WTC11 (cell line): Measurements from ENCODE around the gene RPS8. TPM values are rescaled to one million over a fixed set of nuclear protein-coding genes. Genes with fewer than 3 reads are reported as not detected.

ENCODE experiments used
- ATAC-seq: fragments of 200-7000 bp; cut with Tn5 transposase; 2 replicates; pipeline ENCODE4 v1.10.0; 2021; ENCODE audit warnings: mild to moderate bottlenecking, moderate library complexity
- CTCF ChIA-PET: fragments of 300-600 bp; sonication (Branson Sonifier 250); formaldehyde crosslinking; loops from one replicate; lab custom pipeline; 2021; ENCODE audit warnings: antibody characterized with exemption; lab: Charles Lee
- POLR2A ChIA-PET: fragments of 350-600 bp; sonication (Branson Sonifier 250); formaldehyde crosslinking; loops from one replicate; lab custom pipeline; 2021; ENCODE audit warnings: antibody characterized with exemption; lab: Charles Lee
- DNase-seq: peaks from one replicate; pipeline ENCODE4 v3.0.0; 2021; ENCODE audit warnings: low spot score
- H3K27ac Mint-ChIP-seq: 2 replicates; pipeline ENCODE4 v1.8.0; 2021; ENCODE audit warnings: mixed read lengths
- H3K27me3 Mint-ChIP-seq: 2 replicates; pipeline ENCODE4 v1.8.0; 2021; ENCODE audit warnings: low read depth, mild to moderate bottlenecking, moderate library complexity, mixed read lengths
- H3K36me3 Mint-ChIP-seq: 2 replicates; pipeline ENCODE4 v1.8.0; 2021; ENCODE audit warnings: mixed read lengths
- H3K4me1 Mint-ChIP-seq: 2 replicates; pipeline ENCODE4 v1.8.0; 2022; ENCODE audit warnings: mixed read lengths
- H3K4me3 Mint-ChIP-seq: 2 replicates; pipeline ENCODE4 v1.8.0; 2021; ENCODE audit warnings: mild to moderate bottlenecking, moderate library complexity, mixed read lengths
- H3K9me3 Mint-ChIP-seq: 2 replicates; pipeline ENCODE4 v1.8.0; 2021; ENCODE audit warnings: mixed read lengths
- ATF6 ChIP-seq: sonication (generic); formaldehyde crosslinking; IDR thresholded peaks from 2 replicates; pipeline ENCODE4 v1.8.1; 2023; ENCODE audit warnings: mild to moderate bottlenecking, missing genetic modification reagents
- CREM ChIP-seq: sonication (generic); formaldehyde crosslinking; IDR thresholded peaks from 2 replicates; pipeline ENCODE4 v1.8.1; 2022; ENCODE audit warnings: mild to moderate bottlenecking, missing genetic modification reagents, moderate library complexity
- ELF4 ChIP-seq: sonication (generic); formaldehyde crosslinking; IDR thresholded peaks from 2 replicates; pipeline ENCODE4 v1.8.1; 2022; ENCODE audit warnings: low read depth, mild to moderate bottlenecking, moderate library complexity, missing genetic modification reagents
- FOXK1 ChIP-seq: sonication (generic); formaldehyde crosslinking; IDR thresholded peaks from 2 replicates; pipeline ENCODE4 v1.8.0; 2022; ENCODE audit warnings: mild to moderate bottlenecking, moderate library complexity, missing genetic modification reagents
- FOXP4 ChIP-seq: sonication (generic); formaldehyde crosslinking; IDR thresholded peaks from 2 replicates; pipeline ENCODE4 v1.8.0; 2022; ENCODE audit warnings: mild to moderate bottlenecking, missing genetic modification reagents
- GABPB1 ChIP-seq: sonication (generic); formaldehyde crosslinking; IDR thresholded peaks from 2 replicates; pipeline ENCODE4 v1.8.1; 2023; ENCODE audit warnings: mild to moderate bottlenecking, missing genetic modification reagents
- GRHL2 ChIP-seq: fragments of 250-450 bp; sonication (Bioruptor Pico); IDR thresholded peaks from 2 replicates; pipeline ENCODE4 v1.8.0; 2022; ENCODE audit warnings: mild to moderate bottlenecking, moderate library complexity; ENCODE audit not compliant: insufficient replicate concordance, severe bottlenecking
- HMGXB4 ChIP-seq: sonication (generic); formaldehyde crosslinking; IDR thresholded peaks from 2 replicates; pipeline ENCODE4 v1.8.1; 2023; ENCODE audit warnings: mild to moderate bottlenecking, moderate library complexity, missing genetic modification reagents
- IRF1 ChIP-seq: sonication (generic); formaldehyde crosslinking; IDR thresholded peaks from 2 replicates; pipeline ENCODE4 v1.8.0; 2023; ENCODE audit warnings: missing genetic modification reagents
- JUN ChIP-seq: sonication (generic); formaldehyde crosslinking; IDR thresholded peaks from 2 replicates; pipeline ENCODE4 v1.8.0; 2023; ENCODE audit warnings: mild to moderate bottlenecking, missing genetic modification reagents
- MYBL2 ChIP-seq: sonication (generic); formaldehyde crosslinking; IDR thresholded peaks from 2 replicates; pipeline ENCODE4 v1.8.1; 2023; ENCODE audit warnings: mild to moderate bottlenecking, moderate library complexity, missing genetic modification reagents
- NFYB ChIP-seq: sonication (generic); formaldehyde crosslinking; conservative IDR thresholded peaks from 2 replicates; pipeline ENCODE4 v1.8.0; 2022; ENCODE audit warnings: low read depth, missing genetic modification reagents
- SMAD4 ChIP-seq: sonication (generic); formaldehyde crosslinking; IDR thresholded peaks from 2 replicates; pipeline ENCODE4 v1.8.0; 2022; ENCODE audit warnings: mild to moderate bottlenecking, missing genetic modification reagents
- STAT6 ChIP-seq: sonication (generic); formaldehyde crosslinking; conservative IDR thresholded peaks from 2 replicates; pipeline ENCODE4 v1.8.1; 2023; ENCODE audit warnings: mild to moderate bottlenecking, low read depth, missing genetic modification reagents, moderate library complexity
- TCF7 ChIP-seq: sonication (generic); formaldehyde crosslinking; IDR thresholded peaks from 2 replicates; pipeline ENCODE4 v1.8.0; 2022; ENCODE audit warnings: mild to moderate bottlenecking, low read depth, missing genetic modification reagents, moderate library complexity
- ZNF121 ChIP-seq: sonication (generic); formaldehyde crosslinking; IDR thresholded peaks from 2 replicates; pipeline ENCODE4 v1.8.0; 2023; ENCODE audit warnings: missing genetic modification reagents
- ZNF532 ChIP-seq: fragments of 250-450 bp; sonication (Bioruptor Pico); IDR thresholded peaks from 2 replicates; pipeline ENCODE4 v1.9.0; 2021; ENCODE audit warnings: mild to moderate bottlenecking, borderline replicate concordance
- ZSCAN18 ChIP-seq: fragments of 250-450 bp; sonication (Bioruptor Pico); IDR thresholded peaks from 2 replicates; pipeline ENCODE4 v2.1.2; 2022; ENCODE audit warnings: mild to moderate bottlenecking, moderate library complexity
- total RNA-seq: library from RNA; stranded (reverse); gene quantifications from 3 replicates; pipeline ENCODE4 v1.2.3, GENCODE V29; 2021

Gene RPS8
- total RNA-seq, 1 experiment from 2014 or later, result 2,343 TPM

GRCh38 chr1:44822131-44822701 lies 46.9 kb downstream of the RPS8 start:
- no peak overlapping the region for H3K4me3 Mint-ChIP-seq
- ChIA-PET POLR2A (interaction anchor here (0.7 to 1.1 kb wide), 2 partner anchors 101 to 481 kb away, joined by 3 to 5 read pairs; no protein-coding TSS in a partner anchor), CTCF (interaction anchor here (0.8 to 2.8 kb wide), 6 partner anchors 9 to 29 kb away, joined by 3 to 13 read pairs (median 6); partner anchors contain the start of gene PLK3)
- no peaks in the 10 kb centered on the region for H3K9me3 Mint-ChIP-seq
- TF ChIP-seq ZNF121 (CRISPR knock-in tag), result no peak
- TF ChIP-seq FOXP4, result no peak
- no peak for TF ChIP-seq GRHL2 (CRISPR knock-in tag)
- TF ChIP-seq JUN, result no peak
- TF ChIP-seq ATF6, result no peak
- TF ChIP-seq SMAD4 (CRISPR knock-in tag), result no peak
- TF ChIP-seq ZSCAN18 (CRISPR knock-in tag), result no peak
- TF ChIP-seq MYBL2, result no peak
- no peak for TF ChIP-seq GABPB1 (CRISPR knock-in tag)
- TF ChIP-seq CREM (CRISPR knock-in tag), result no peak
- TF ChIP-seq IRF1 (CRISPR knock-in tag), result no peak
- TF ChIP-seq NFYB (CRISPR knock-in tag), result no peak
- TF ChIP-seq STAT6 (CRISPR knock-in tag), result no peak
- peaks cover 19% of the 10 kb centered on the region for H3K4me1 Mint-ChIP-seq
- H3K36me3 Mint-ChIP-seq, result no peaks in the 10 kb centered on the region
- H3K27ac Mint-ChIP-seq, result no peak overlapping the region
- H3K27me3 Mint-ChIP-seq, result no peaks in the 10 kb centered on the region
- DNase-seq (no peak), ATAC-seq (no peak)

GRCh38 chr1:44822981-44823451 lies 47.7 kb downstream of the RPS8 start:
- POLR2A ChIA-PET, result interaction anchor here (0.8 kb wide), 1 partner anchor 48 kb away, joined by 3 read pairs; the partner anchor contains the start of gene RPS8
- CTCF ChIA-PET, result interaction anchor here (0.8 to 2.8 kb wide), 6 partner anchors 8 to 30 kb away, joined by 3 to 13 read pairs (median 6); partner anchors contain the start of gene PLK3
- TF ChIP-seq ZNF532, result no peak
- TF ChIP-seq HMGXB4 (CRISPR knock-in tag), result no peak
- TF ChIP-seq TCF7 (CRISPR knock-in tag), result no peak
- no peak for TF ChIP-seq FOXK1 (CRISPR knock-in tag)
- no peak for TF ChIP-seq ELF4 (CRISPR knock-in tag)

More at GRCh38 chr1:44822981-44823451, 47.7 kb downstream of the RPS8 start:
- H3K4me1 Mint-ChIP-seq, result peaks cover 19% of the 10 kb centered on the region
- no peaks in the 10 kb centered on the region for H3K9me3 Mint-ChIP-seq
- no peak overlapping the region for H3K4me3 Mint-ChIP-seq
- DNase-seq, result no peak
- H3K27me3 Mint-ChIP-seq, result no peaks in the 10 kb centered on the region
- no peak overlapping the region for H3K27ac Mint-ChIP-seq
- ATAC-seq, result no peak
- H3K36me3 Mint-ChIP-seq, result no peaks in the 10 kb centered on the region
